HG02623 (cell line): Measurements from ENCODE around the gene LRRC39.

ENCODE experiments used
- ATAC-seq: cut with Tn5 transposase; IDR thresholded peaks from one replicate; pipeline ENCODE4 v1.9.1; 2021; ENCODE audit warnings: moderate library complexity; ENCODE audit not compliant: unreplicated experiment

Gene LRRC39

DNA sequence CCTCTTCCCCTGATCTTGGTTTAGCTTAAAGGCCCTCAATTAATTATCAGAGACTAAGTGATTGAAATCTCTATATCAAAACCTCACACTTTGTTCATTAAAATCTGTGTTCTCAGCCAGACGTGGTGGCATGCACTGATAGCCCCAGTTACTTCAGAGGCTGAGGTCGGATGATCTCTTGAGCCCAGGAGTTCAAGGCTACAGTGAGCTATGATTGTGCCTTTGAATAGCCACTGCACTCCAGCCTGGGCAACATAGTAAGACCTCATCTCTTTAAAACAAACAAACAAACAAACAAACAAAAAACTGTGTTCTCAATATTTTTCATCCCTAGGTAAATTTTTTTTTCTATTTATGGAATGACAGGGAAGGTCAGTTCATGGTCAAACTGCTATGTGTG, 26.4 kb downstream of the LRRC39 start:
- no peak for ATAC-seq

DNA sequence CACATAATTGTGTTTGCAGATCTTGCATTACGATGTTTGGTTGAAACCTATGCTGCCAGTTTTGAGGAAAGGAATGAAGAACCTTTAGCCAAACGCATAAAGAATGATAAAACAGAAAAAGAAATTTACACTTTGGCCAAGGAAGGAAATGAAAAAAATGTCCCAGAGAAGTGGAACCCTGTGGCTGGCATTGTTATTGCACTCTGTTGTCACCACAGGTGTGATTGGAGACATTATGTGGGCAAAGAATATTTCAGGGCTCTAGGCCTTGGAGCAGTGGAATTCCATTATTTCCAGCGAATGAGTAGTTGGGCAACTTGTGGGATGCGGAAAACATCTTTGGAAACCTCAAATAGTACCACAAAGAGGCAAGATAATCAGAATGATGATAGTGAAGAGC, 30.2 kb downstream of the LRRC39 start:
- no peak for ATAC-seq

DNA sequence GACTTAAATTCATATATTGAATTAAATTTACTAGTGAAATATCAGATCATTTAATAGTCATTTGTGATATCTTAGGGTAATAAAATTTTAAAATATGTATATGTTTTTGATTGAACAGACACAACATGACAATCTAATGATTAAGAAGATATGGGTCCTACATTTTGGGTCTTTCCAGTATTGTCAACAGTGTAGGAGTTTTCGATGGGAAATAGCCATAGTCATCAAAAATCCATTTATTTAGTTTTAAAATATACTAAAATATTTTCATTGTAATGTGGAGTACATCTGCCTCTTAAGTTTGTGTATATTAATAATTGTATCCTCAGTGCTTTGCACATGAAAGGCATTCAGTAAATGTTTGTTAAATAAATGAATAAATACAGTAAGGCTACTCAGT, 31.1 kb downstream of the LRRC39 start:
- ATAC-seq, result no peak

DNA sequence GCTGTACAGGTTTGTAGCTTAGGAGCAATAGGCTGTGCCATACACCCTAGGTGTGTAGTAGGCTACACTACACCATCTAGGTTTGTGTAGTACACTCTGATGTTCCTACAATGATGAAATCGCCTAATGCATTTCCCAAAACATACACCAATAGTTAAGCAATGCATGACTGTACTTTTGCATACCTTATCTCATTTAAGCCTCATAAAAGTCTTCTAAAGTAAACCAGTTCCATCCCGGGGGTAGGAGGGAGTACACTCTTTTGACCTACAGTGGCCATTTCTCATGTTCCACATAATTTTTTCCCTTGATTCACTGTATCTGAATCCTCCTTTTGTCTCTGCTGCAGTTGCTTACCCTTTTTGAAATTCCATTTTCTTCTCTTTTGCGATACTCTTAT, 32.9 kb downstream of the LRRC39 start:
- no peak for ATAC-seq

DNA sequence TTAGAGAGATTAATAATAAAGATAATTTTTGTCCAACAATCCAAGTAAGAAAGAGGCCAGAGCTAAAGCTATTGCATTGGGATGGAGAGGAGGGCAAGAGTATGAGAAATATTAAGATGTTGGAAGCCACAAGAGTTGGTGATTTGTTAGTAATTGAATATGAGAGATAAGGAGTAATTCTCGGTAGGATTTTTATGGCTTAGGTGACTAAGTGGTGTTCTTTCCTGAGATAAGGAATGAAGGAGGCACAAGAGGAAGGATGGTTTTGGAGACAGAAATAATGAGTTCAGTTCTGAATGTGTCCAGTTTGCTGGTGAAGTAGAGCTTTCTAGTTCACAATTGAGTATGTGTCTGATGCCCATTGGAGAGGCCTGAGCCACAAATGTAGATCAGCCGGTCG, 35.7 kb downstream of the LRRC39 start:
- no peak for ATAC-seq

DNA sequence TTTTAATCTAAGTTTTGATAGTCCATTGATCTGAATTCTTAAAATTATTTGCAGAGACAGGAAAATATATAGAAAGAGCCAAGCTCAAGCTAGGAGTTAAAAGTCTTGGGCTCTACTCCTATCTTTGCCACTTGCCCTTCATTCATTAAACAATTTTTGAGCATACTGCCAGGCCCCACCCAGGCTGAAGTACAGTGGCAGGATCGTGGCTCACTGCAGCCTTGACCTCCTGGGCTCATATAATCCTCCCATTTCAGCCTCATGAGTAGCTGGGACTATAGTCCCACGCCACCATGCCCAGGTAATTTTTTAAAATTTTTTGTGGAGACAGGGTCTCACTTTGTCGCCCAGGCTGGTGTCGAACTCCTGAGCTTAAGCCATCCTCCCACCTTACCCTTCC, 36.9 kb downstream of the LRRC39 start:
- ATAC-seq, result no peak

DNA sequence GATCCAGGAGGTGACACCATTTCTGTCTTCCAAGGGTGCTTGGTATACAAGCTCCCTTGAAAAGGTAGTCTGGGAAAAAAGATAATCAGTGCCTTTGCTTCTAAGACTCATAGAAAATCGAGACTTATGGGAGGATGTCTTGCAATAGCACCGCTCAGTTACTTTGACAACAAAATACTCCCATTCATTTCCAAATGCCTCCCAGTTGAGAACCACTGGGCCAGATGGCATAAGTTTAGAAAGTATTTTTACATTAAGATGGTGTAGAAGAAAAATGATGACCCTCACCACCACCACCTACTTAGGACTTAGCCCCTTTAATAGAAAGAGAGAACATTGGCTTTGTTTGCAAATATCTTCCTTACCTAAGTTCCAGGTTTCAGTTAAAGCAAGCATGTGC, 40.5 kb downstream of the LRRC39 start:
- no peak for ATAC-seq

DNA sequence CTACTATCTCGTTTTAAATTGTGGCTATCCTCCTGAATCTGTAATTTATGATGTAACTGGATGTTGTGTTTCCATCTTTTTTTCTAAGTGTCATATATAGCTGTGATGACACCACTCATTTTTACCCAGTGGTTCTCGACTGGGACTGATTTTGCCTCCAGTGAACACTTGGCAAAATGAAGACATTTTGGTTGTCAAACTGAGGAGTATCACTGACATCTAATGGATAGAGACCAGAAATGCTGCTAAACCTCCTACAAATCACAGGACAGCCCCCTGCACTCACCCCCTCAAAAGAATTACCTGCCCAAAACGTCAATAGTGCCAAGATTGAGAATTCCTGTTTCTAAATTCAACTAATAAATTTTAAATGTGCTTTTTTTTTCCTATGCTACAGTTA, 43.2 kb downstream of the LRRC39 start:
- no peak for ATAC-seq

DNA sequence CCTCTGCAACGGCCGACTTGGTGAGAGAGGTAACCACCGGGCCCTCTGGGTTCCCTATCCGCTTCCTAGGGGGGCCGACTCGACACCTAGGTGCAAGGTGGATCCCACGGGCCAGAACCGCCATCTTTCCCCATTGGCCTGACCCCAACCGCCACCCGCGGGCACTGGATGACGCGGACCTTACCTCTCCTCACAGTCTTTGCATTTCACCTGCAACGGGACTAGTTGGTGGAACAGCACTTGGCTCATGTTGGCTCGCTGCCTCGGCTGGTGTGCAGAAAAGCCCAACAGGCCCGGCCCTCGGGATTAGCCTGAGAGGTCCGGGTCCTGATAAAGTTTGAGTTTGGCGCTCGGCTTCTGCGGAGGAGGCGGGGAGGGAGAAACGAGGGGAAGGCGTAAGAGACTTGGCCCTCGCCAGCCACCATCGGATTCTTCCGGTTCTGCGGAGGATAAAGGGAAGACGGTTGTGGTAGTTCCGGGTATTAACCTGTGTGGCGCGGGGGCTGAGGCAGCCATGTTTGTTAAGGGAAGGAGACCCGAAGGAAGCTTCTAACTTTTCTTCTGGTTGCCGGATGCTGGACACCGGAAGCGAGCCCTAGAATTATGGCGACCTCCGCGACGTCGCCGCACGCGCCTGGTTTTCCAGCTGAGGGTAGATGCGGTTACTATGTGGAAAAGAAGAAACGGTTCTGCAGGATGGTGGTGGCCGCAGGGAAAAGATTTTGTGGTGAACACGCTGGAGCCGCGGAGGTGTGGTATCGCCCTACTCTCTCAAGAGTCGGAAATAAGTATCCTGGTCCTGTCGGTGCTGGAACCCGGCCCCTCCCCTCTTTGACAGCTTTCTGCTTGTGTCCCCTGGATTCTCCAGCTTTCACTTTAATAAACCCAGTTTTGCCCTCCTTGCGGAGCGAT, 45.2 kb downstream of the LRRC39 start, which contains the start of the genes SASS6 and TRMT13:
Gene SASS6 (minus strand): TSS at position 365 of the 912 bp plus-strand sequence. CDS start 116 bp downstream, at position 249.
Gene TRMT13 (plus strand): TSS at position 598 of the 912 bp plus-strand sequence. CDS start 6 bp downstream, at position 604.
- peak; percentile 92 for ATAC-seq

DNA sequence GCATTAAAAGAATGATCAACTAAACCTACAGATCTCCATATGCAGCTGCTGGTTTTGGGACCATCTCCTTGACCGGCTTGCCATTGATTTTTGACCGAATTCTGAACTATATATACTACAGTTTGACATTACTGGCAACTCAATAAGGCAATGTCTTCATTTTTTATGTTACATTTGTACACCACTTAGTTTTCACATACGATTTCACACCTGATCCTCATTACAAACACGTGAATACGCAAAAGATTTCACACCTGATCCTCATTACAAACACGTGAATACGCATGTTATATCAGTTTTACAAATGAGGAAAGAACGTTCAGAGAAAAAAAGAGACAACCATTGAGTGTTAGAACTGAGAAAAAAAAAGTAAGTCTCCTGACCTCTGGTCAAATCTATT, 46.4 kb downstream of the LRRC39 start:
- no peak for ATAC-seq

DNA sequence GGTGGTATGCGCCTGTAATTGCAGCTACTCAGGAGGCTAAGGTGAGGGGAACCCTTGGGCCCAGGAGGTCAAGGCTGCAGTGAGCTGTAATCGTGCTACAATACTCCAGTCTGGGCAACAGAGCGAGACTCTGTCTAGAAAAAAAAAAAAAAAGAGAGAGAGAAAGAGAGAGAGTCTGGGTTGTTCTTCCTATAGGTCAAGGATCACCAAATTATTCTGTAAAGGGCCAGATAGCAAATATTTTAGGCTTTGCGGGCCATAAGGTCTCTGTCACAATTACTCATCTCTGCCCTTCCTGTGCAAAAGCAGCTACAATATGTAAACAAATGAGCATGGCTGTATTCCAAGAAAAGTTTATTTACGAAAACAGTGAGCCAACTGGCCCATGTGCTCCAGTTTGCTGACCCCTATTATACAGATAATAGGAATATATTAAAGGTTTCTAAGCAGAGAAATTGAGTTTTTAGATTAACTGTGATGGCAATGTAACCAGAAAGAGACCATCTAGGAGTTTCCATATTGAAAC, 47.4 kb downstream of the LRRC39 start:
- no peak for ATAC-seq

DNA sequence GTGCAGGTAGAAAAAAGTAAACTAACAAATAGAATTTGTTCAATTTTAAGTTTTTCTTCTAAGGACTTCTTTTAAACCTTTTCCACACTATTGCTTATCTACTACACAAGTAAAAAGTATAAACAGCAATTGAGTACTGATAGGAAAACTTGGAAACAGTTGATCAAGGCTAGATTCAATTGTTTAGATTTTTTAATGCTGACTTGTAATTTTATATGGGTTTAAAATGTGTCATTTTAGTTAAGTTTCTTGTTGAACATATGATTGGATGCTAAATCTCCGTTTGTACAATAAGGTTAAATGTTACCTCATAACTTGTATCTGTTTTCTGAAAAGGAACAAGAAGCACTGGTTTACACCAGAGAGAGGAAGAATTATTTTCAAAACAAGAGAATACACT, 50.8 kb downstream of the LRRC39 start:
- no peak for ATAC-seq

DNA sequence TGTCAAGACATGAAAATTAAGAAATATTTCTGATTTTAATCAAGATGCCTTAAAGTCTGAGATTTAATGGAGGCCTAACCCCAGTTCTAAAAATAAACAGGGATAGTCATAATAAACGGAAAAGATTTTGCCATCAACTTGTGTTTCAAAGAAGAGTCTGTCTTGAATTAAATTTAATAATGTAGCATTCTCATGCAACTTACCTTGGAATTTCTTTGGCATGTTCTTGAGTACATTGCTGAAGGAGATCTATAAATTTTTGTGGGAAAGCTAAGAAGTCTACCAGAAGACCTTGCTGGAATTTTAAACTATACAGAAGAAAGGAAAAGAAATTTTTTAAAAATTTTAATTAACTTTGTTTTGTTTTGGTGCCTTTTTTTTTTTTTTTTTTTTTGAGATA, 55.9 kb downstream of the LRRC39 start:
- no peak for ATAC-seq

DNA sequence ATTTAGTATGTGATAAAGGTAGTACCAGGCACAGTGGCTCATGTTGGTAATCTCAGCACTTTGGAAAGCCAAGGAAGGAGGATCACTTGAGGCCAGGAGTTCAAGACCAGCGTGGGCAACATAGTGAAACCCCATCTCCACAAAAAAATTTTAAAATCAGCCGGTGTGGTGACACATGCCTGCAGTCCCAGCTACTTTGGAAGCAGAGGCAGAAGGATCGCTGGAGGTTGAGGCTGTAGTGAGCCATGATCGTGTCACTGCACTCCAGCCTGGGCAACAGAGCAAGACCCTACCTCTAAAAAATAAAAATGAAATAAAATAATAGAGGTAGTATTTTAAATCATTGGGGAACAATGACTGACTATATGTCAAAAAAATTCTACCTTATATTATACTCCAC, 62.5 kb downstream of the LRRC39 start:
- no peak for ATAC-seq

DNA sequence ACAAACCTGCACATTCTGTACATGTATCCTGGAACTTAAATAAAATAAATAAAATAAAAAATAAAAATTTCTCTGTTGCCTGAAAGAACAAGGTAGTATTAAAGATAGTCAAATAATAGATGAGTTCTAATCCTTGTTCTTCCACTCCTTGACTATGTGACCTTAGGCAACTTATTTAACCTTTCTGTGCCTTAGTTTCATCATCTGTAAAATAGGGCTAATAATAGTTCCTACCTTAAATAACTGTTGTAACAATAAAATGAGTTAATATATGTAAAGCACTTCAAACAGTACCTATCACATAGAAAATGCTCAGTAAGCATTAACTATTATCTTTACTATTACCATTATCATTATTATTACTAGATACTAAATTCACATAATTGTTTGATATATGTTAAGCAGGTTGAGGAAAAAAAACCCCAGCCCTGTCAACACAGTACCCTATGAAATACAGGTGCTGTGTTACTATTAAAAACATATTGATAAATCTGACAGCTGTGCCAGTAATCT, 68.4 kb downstream of the LRRC39 start:
- ATAC-seq, result no peak

DNA sequence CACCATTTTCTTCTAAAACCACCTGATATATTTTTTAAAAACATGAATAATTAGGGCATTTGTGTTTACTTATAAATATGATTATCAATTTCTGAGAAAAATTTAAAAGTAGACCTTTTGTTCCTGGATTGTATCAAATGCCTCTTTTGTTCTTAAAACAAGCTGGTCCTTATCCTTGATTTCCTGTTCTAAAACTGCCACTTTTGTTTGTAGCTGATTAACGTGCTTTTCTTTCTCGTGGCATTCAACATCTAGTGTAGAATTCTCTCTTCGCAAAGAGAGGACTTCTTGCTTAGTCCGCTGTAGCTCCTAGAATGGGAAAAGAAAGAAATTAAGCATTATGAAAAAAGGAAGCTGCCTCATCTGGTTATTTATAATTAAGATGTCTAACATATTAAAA, 70.4 kb downstream of the LRRC39 start:
- ATAC-seq, result no peak

DNA sequence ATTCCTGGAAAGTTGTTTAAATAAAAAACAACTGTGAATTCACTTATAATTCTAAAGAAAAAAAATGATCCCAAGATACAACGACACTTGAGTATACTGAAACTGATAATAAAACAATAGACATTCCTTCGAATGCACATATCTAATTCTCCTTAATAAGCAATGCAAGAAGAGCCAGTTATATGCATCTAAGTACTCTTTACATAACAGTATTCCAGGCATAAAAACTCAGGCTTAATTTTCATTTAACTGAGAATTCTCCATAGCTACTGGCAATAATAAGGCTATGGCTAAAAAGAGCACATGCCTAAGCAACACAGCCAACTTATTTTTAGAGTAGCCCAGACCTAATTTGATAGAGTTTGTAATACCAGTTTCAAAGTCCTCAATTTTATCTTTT, 76.5 kb downstream of the LRRC39 start:
- no peak for ATAC-seq

DNA sequence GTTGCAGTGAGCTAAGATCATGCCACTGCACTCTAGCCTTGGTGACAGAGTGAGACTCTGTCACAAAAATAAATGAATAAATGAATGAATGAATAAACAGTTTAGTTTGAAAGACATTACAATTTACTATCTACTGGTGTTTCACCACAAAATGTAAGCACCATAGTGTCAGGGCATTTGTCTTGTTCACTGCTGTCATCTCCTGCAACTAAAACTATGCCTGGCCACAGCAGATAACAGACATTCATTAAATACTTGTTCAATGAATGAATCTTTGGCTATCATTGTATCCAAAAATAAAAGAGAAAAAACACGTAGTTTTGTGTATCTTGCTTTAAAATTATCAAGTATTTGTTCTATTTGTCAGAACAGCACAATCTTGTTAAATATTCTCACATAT, 77.9 kb downstream of the LRRC39 start:
- ATAC-seq, result no peak
